Muscle layer of duodenum (tissue), 2 donors: Measurements from ENCODE around the gene TTC39C.
A peak's percentile ranks its signal among the peaks of the same experiment; 100 is the strongest.

Experiments used
- H3K27ac ChIP-seq: one replicate; pipeline ENCODE4 v1.7.0; 2013; ENCODE audit warnings: mild to moderate bottlenecking, low read length
- H3K27me3 ChIP-seq: one replicate; pipeline ENCODE4 v1.7.0; 2013; ENCODE audit warnings: low read depth, mild to moderate bottlenecking, control low read depth, low read length
- H3K36me3 ChIP-seq, 2 donors: one replicate each; pipeline ENCODE4 v1.7.0; 2013; ENCODE audit warnings: low read length in 2 of 2, control low read depth in 1 of 2, mild to moderate bottlenecking in 1 of 2; ENCODE audit not compliant: insufficient read depth in 2 of 2, control insufficient read depth in 1 of 2
- H3K4me1 ChIP-seq, 2 donors: one replicate each; pipeline ENCODE4 v1.7.0; 2013; ENCODE audit warnings: low read length in 2 of 2, mild to moderate bottlenecking in 2 of 2, control low read depth in 1 of 2, moderate library complexity in 1 of 2; ENCODE audit not compliant: insufficient read depth in 2 of 2, control insufficient read depth in 1 of 2
- H3K4me3 ChIP-seq, 2 donors: one replicate each; pipeline ENCODE4 v1.7.0; 2013; ENCODE audit warnings: low read length in 2 of 2, low read depth in 1 of 2, mild to moderate bottlenecking in 1 of 2
- H3K9me3 ChIP-seq, 2 donors: one replicate each; pipeline ENCODE4 v1.7.0; 2013; ENCODE audit warnings: low read length in 2 of 2, control low read depth in 1 of 2, mild to moderate bottlenecking in 1 of 2; ENCODE audit not compliant: control insufficient read depth in 1 of 2
- donor health status: healthy.

The TTC39C gene

DNA sequence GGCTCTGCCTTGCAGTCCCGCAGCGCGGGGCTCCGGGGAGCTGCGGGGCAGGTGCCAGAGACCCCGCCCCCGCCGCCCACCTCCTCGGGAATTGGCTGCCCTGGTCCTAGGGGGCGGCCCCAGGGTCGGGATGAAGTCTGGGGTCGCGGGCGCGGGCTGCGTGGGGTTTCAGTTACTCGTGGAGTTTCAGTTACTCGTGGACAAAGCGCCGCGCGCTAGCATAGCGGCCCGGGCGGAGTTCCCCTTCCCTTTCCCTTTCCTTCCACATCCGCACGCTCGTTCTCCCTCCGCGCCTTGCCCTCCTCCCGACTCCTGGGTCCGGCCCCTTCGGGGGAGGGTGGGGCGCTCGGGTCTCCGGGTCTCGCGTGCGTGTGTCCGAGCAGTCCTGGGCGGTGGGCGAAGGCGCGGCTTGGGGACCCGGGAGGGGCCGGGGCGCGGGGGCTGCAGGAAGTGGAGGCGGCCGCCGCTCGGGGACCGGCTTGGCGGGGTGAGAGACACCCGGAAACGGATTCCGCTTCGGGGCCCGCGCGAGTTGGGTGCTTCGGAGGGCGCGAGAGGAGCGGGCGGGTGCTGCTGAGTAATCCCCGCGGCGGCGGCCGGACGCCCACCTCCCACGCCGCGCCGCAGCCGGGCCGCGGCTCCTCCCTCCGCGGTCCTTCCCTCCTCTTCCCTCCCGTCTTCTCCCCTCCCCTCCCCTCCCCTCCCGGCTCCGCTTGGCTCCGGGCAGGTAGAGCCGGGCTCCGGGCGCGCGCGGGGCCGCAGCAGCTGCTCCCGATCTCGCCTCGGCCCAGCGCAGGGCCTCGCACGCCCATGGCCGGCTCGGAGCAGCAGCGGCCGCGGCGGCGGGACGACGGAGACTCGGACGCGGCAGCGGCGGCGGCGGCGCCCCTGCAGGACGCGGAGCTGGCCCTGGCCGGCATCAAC lies at the start of gene TTC39C:
TTC39C (plus strand) TSS at position 693 of the 924 bp plus-strand sequence; CDS start at position 811, 118 bp downstream.
- no peaks in the 10 kb centered on the region for H3K36me3 ChIP-seq
- H3K9me3 ChIP-seq, result no peaks in the 10 kb centered on the region
- no peaks in the 10 kb centered on the region for H3K27me3 ChIP-seq
- H3K4me3 ChIP-seq, result peak within 1 kb of the TSS; percentile 69 to 88
- H3K27ac ChIP-seq, result peak within 1 kb of the TSS; percentile 19
- peaks cover 0 to 12% of the 10 kb centered on the region in 2 donors for H3K4me1 ChIP-seq

DNA sequence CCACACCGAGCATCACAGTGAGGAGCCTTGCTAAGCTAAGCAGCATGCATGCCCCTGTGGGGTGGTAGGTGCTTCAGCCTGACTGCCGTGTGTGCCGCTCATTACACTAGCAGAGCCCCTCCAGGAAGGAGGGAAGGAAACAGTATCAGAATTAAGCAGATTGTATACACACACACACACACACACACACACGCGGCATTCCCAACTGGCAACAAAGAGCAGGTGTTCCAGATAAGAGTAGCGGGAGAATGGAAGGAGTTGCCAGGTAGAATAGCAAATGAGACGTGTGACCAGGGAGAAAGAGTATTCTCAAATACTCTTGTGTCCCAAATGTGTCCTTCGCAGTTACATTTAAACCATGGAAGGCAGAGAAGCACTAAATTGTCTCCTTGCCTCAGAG lies 47.6 kb upstream of the TTC39C start:
- Histone ChIP-seq H3K4me3 (no peak overlapping the region), H3K27me3 (no peaks in the 10 kb centered on the region), H3K4me1 (no peaks in the 10 kb centered on the region), H3K9me3 (no peaks in the 10 kb centered on the region), H3K36me3 (no peaks in the 10 kb centered on the region), H3K27ac (no peak overlapping the region)

DNA sequence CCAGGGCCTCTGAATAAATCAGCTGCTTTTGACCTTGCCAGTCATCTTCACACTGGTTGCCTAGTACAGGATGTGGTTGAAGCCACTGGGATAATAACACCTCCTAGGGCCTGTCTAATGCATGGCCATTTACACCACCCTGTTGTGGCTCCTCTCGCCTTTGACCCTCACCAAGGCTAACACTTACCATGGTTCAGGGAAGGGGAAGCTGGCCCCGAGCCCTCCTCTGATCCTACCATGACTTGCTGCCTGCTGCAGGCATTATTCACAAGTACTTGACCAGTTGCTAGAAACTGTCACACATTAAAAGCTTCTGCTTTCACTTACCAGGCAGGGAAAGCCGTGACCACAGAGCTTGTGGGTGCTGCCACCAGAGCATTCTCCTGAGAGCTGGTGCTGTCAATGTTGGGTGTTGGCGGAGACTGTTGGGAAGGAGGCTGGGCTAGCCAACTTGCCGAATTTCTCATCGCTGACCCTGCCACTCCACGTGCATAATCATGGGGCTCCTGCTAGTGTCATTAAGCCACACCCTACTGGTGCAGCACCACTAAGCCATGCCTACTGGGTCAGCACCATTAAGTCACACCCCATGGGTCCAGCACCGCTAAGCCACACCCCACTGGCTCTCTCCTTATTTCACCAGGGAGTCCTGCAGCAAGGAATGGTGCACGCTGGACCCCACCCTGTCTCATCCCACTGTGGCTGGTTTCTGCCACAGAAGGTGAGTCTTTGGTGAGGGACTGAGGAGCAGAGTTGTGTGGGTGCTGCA lies 47.0 kb upstream of the TTC39C start:
- Histone ChIP-seq H3K36me3 (no peaks in the 10 kb centered on the region), H3K27me3 (no peaks in the 10 kb centered on the region), H3K27ac (no peak overlapping the region), H3K4me1 (no peaks in the 10 kb centered on the region), H3K4me3 (no peak overlapping the region), H3K9me3 (no peaks in the 10 kb centered on the region)

DNA sequence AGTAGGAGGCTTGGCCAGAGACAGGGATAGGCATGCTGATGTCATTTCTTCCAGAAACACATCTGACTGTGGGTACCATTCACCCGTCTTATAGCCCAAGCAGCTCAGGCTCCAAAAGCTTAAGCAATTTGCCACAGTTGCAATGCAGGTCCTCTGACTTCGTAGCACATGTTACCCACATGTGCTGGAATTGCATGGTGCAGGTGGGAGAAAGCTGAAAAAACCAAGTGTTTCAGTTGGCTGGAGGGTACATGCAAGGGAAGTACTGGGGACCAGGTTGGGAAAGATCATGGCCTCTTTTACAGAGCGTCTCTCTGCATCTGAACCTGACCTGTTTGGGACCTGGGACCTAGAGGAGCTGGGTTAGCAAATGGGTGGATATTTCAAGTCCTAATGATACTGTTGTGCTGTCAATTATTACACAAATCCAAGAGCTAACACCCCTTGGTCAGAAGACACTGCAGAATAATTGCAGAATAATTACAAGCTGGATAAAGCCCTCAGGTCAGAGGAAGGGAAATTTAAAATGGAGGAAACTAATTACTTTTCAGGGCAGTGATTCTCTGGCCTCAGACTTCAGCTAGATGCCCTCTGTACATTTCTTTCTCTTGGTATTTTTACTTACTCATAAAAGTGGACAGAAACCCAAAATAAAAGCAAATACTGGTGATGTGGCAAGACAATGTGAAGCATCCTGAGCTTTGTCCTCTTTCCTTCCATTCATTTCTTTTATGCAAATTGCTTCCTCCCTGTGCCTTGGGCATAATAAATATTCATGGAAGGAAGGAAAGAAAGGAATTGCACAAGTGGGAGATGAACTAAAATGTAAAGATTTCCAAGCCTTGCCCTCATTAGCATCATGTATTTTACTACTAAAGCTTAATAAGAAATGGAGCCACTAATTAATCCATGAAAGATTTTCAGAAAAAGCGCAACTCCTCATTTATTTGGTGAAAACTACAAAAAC lies 45.6 kb upstream of the TTC39C start:
- H3K9me3 ChIP-seq, result no peaks in the 10 kb centered on the region
- H3K4me3 ChIP-seq, result no peak overlapping the region
- H3K27me3 ChIP-seq, result no peaks in the 10 kb centered on the region
- H3K27ac ChIP-seq, result no peak overlapping the region
- no peaks in the 10 kb centered on the region for H3K36me3 ChIP-seq
- H3K4me1 ChIP-seq, result no peaks in the 10 kb centered on the region

DNA sequence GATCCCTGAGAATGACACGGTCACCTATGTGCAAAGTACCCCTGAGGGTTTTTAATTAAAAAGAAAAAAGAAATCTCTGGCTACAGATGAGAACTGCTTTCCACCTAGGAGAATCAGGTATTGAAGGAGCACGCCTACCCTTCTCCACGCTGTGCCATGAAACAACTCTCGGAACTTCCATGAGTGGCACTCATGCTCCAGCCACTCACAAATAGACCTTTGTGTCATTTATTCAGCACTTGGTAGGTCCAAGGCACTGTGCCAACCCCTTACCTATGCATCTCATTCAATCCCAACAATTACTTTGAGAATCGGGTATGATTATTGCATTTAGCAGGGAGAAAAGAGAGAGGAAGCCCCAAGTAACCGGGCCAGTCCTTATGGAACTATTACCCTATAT lies 44.9 kb upstream of the TTC39C start:
- H3K27ac ChIP-seq, result no peak overlapping the region
- H3K27me3 ChIP-seq, result no peaks in the 10 kb centered on the region
- H3K4me3 ChIP-seq, result no peak overlapping the region
- no peaks in the 10 kb centered on the region for H3K9me3 ChIP-seq
- no peaks in the 10 kb centered on the region for H3K4me1 ChIP-seq
- no peaks in the 10 kb centered on the region for H3K36me3 ChIP-seq

DNA sequence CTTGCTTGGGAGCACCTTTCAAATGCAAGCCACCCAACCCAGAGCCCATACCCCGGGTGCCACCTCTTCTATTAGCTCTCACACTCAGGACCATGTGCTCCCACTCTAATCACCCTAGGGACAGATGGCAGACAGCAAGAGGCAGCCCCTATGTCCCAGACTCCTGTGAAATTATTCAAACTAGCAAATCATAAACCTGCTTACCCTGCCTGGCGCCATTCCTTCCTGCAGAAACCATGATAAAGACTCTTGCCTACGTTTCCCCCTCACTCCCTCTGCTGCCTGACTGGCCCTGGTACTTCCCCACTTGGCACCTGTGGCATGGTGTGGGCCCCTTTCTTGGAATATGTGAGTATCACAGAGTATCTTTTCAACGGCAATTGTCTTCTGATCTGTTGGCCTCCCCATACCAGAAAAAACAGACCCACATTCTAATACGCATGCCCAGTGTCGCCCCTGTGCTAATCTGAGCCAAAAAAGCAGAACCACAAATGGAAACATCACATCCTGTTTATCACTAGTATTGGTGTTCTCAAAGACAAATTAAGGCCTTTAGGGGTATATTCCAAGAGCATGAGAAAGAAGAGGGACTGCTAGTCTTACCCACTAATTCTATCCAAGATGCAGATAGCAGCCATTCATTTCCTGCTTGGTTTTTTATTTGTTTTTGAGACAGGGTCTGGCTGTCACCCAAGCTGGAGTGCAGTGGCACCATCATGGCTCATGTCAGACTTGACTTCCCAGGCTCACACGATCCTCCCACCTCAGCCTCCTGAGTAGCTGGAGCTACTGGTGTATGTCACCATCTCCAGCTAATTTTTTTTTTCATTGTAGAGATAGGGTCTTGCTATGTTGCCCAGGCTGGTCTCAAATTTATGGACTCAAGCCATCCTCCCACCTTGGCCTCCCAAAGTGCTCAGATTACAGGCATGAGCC lies 44.1 kb upstream of the TTC39C start:
- Histone ChIP-seq H3K4me1 (no peaks in the 10 kb centered on the region), H3K4me3 (no peak overlapping the region), H3K27ac (no peak overlapping the region), H3K27me3 (no peaks in the 10 kb centered on the region), H3K36me3 (no peaks in the 10 kb centered on the region), H3K9me3 (no peaks in the 10 kb centered on the region)

DNA sequence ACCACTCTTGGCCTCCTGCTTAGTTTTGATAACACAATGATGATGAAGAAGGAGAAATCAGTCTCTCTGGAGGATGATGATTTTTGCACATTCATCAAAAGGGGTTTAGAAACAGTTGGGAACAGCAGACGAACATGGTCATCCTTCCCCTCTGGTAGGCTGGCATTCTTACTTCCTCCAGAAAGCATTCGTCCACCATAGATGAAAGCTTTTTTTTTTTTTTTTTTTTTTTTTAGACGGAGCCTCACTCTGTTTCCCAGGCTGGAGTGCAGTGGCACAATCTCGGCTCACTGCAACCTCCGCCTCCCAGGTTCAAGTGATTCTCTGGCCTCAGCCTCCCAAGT lies 43.5 kb upstream of the TTC39C start:
- Histone ChIP-seq H3K4me3 (no peak overlapping the region), H3K4me1 (no peaks in the 10 kb centered on the region), H3K27ac (no peak overlapping the region), H3K9me3 (no peaks in the 10 kb centered on the region), H3K36me3 (no peaks in the 10 kb centered on the region), H3K27me3 (no peaks in the 10 kb centered on the region)

DNA sequence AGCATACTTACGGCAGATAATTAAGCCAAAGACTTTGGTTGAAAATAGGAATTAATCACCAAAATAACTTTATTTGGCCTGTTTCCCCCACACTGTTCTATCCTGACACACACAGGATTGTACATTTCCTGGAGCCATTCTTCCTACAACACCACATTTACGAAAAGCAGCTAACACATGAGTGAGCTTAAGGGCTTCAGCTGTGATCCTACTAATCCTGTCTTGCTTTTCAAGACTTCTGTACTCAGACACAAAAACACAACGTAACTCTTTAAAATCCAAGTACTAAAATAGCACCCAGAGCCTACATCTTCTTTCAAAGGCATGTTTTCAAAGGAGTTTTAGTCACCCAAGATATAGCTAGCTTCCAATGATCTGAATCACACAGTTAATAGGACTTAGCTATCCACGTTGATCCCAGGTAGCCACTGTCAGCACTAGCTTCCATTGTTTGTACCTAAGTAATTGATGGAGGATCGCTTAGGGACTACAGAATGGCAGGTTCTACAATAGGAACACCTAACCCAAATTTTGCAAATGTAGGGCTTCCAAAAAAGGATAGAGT lies 42.8 kb upstream of the TTC39C start:
- Histone ChIP-seq H3K4me3 (no peak overlapping the region), H3K9me3 (no peaks in the 10 kb centered on the region), H3K27me3 (no peaks in the 10 kb centered on the region), H3K27ac (no peak overlapping the region), H3K36me3 (no peaks in the 10 kb centered on the region), H3K4me1 (no peaks in the 10 kb centered on the region)

DNA sequence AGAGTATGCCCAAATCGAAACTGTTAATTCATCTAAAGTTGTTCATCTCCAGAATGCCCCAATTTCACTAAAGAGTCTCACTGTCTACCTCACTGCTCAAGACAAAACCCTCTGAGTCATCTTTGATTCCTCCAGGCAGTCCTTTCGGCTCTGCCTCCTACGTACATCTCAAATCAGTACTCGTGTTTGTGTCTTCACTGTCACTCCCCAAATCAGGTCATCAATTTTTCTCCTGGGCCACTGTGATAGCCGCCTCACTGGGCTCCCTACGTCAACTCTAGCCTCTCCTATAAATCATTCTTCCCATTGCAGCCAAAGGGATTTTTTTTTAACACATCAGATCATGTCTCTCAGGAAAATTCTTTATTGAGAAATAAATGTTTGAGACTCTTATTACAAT lies 42.1 kb upstream of the TTC39C start:
- Histone ChIP-seq H3K27ac (no peak overlapping the region), H3K36me3 (no peaks in the 10 kb centered on the region), H3K9me3 (no peaks in the 10 kb centered on the region), H3K27me3 (no peaks in the 10 kb centered on the region), H3K4me1 (no peaks in the 10 kb centered on the region), H3K4me3 (no peak overlapping the region)

DNA sequence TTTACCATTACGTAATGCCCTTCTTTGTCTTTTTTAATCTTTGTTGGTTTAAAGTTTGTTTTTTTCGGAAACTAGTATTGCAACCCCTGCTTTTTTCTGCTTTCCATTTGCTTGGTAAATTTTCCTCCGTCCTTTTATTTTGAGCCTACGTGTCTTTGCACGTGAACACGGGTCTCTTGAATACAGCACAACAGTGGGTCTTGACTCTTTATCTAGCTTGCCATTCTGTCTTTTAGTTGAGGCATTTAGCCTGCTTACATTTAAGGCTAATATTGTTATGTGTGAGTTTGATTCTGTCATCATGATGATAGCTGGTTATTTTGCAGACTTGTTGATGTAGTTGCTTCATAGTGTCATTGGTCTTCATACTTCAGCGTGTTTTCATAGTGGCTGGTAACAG lies 37.5 kb upstream of the TTC39C start:
- H3K27me3 ChIP-seq, result no peaks in the 10 kb centered on the region
- H3K4me1 ChIP-seq, result peaks cover 6 to 7% of the 10 kb centered on the region in 2 donors
- no peak overlapping the region for H3K4me3 ChIP-seq
- H3K27ac ChIP-seq, result no peak overlapping the region
- H3K36me3 ChIP-seq, result no peaks in the 10 kb centered on the region
- H3K9me3 ChIP-seq, result no peaks in the 10 kb centered on the region
